ENCODE measurements around the gene COQ3. TPM values are rescaled to one million over a fixed set of nuclear protein-coding genes. Genes with fewer than 3 reads are reported as not detected.

Gene COQ3
- 10.5 and 22.2 TPM in 2 replicates for total RNA-seq

GRCh38 chr6:99393698-99394531 lies at the start of gene COQ3:
TSS of gene COQ3 (minus strand) at chr6:99394195. CDS start at chr6:99394179, 16 bp downstream.

GRCh38 chr6:99424761-99425646 lies 31.0 kb upstream of the COQ3 start, which contains the start of gene PNISR:
TSS of gene PNISR (minus strand) at chr6:99425308. CDS start at chr6:99414659, 10,649 bp downstream.

GRCh38 chr6:99349171-99350141 lies 44.5 kb downstream of the COQ3 start, which contains the start of gene FAXC:
TSS of gene FAXC (minus strand) at chr6:99349674. CDS start at chr6:99349372, 302 bp downstream.

Other genes with a start within 250 kb of the COQ3 start
- 1.4 and 4.2 TPM in 2 replicates for gene FAXC, start 44.5 kb downstream of the COQ3 start, total RNA-seq
- 24.9 and 30.8 TPM in 2 replicates for gene PNISR, start 31.1 kb upstream of the COQ3 start, total RNA-seq
- 9.6 and 10.9 TPM in 2 replicates for gene USP45, start 121.2 kb upstream of the COQ3 start, total RNA-seq
- gene CCNC, start 174.5 kb upstream of the COQ3 start, total RNA-seq, result 76.4 and 106 TPM in 2 replicates
- gene PRDM13, start 212.6 kb upstream of the COQ3 start, total RNA-seq, result 0.08 TPM in 1 of 2 replicates, not detected in the other